Measurements from ENCODE around the gene LRRC47. TPM values are rescaled to one million over a fixed set of nuclear protein-coding genes. Genes with fewer than 3 reads are reported as not detected.

The LRRC47 gene
- 19.2 and 32.9 TPM in 2 replicates for total RNA-seq (2014; rRNA removed; shearing (Covaris generic))

DNA sequence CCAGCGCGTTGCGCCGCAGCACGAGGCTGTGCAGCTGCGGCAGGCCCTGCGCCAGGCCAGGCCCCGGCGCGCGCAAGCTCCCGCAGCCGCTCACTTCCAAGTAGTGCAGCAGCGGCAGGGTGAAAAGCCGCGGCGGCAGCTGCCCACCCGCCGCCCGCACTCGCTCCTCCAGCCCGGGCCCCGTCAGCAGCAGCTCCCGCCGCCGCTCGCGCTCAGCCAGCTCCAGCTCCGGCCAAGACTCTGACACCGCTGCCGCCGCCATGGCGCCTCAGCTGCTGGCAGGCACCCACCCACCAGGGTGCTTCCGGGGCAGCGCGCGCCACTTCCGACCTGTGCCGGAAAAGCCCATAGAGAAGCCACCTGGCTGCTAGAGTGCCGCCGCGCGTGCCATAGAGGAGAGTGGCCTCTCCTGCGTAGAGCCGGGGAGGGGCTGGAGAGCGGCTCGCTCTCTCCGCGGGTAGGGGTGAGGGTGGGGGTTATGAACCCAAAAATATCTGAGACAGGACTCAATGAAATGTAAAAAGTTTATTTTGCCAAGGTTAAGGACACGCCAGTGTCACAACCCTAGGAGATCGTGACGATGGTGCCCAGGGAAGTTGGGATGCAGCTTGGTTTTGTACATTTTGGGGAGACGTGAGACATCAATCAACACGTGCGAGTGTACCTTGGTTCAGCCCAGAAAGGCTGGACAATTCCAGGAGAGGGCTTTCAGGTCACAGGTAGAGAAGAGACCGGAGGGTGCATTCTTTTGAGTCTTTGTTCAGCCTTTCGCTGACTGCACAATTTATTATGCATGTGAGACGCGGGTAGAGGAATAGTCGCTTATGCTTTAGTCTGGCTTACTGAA is at the start of gene LRRC47:
Gene LRRC47, minus strand, starts transcription at position 284 of the 847 bp plus-strand sequence. Its CDS starts 22 bp downstream, at position 262.
- DNase-seq (ENCODE audit: low read depth) = peak; percentile 88

- no peak for DNase-seq (ENCODE audit: low read depth)
These were observed 46.6 kb upstream of the LRRC47 start for GRCh38 chr1:3842912-3843311.

DNA sequence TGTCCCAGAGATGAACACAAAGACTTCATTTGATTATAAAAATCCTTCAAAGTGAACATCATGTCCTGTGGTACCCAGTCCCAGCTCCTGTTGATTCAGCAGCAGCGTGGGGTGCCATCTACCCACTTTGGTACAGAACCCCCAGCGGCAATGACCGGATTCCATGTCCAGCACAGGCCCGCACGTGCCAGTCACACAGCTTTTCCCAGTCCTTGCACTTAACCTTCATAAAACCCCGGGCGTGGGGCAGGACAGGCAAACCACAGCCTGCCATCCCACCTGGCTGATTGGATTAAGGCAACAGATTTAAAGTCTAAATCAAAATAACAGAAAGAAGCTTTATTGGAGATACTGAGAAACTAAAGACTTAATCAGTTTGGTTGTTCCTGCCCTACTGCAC is 45.2 kb upstream of the LRRC47 start:
- no peak for DNase-seq (ENCODE audit: low read depth)

DNA sequence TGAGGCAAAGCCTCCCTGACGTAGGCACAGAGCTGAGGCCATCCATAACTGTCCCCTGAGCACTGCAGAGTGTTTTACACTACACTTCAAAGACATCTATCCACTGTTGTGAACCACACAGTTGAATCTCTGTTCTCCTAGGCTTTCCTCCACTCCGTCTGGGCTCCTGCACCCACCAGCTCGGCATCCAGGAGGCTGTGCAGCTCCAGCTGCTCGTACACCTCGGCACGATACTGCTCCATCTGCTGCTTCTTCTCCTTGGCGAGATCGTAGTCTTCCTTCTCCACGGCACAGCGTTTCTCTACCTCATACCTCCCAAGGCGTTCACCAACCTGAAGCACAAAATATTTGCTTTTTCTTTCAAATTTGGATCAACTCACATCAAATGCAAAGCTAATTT is 42.5 kb upstream of the LRRC47 start:
- DNase-seq (ENCODE audit: low read depth) = no peak

DNA sequence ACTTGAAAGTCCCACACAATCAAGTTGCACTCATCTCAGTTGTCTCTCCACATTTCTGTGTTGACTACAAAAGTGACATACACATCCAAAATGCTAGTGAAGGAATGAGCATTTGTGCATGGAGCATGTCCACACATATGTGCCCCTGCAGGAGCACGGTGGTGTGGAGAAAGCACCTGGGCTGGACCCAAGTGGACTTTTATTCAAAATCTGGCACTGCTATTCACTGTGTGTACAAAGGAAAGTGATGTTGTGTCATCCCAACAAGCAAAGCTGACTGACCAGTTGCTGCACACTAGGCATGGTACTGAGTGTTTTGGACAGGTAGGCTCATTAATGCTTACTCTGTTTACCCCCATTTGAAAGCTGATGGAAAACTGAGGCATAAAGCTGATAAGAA is 41.4 kb upstream of the LRRC47 start:
- no peak for DNase-seq (ENCODE audit: low read depth)

DNA sequence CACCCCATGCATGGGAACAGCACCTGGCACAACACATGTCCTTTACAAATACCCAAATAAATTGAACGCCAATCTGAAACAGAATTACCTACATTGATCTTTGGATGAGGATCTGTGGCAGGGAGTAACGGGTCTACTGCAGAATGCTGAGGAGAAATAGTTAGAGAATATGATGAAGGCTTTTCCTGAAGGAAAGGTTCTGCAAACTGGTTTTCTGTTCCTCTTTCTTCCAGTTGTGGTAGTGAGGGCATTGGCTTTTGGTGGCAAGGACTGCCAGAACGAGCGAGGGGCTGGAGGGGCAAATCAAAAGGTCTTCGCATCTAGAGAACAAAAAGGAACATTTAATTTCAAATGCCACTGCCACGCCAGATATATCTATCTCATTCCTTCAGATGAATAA is 40.9 kb upstream of the LRRC47 start:
- DNase-seq (ENCODE audit: low read depth) = no peak

DNA sequence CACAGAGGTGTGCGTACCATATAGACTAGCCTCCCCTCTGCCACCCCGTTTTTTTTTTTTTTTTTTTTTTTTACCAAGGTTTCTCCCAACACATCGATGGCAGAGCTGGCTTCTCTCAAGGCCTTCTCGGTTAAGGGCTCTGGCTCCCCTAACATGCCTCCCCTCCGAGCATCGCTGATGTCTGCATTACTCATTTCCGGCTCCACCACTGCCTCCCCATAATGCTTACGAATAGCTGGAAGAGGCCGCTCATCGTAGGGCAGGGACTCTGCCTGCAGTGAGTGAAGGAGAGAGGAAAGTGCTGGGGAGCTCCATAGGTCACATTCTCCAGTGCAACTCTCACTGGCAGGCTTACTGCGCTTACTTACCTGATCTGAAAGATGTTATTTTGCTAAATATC is 40.1 kb upstream of the LRRC47 start:
- no peak for DNase-seq (ENCODE audit: low read depth)

- no peak for DNase-seq (ENCODE audit: low read depth)
These were observed 38.4 kb upstream of the LRRC47 start for GRCh38 chr1:3834701-3835100.

DNA sequence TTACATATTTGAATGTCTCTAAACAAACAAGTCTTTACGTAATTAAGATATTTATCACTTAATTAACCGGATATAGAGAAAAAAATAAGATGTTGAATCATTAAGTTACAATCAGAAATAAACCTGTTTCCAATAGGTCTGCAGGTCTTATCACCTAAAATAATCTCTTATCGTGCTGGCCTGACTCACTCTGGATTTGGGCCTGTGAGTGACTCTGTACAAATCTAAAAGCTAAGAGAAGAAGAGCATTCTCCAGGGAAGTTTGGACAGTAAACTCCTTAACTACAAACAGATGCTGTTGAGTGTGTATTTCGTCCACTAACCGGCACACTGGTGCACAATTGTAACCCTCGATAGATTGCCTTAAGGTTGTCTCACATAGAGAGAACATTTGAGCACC is 35.4 kb upstream of the LRRC47 start:
- DNase-seq (ENCODE audit: low read depth) = no peak

GRCh38 chr1:3828391-3828790 is 32.1 kb upstream of the LRRC47 start:
- DNase-seq (ENCODE audit: low read depth) = no peak

DNA sequence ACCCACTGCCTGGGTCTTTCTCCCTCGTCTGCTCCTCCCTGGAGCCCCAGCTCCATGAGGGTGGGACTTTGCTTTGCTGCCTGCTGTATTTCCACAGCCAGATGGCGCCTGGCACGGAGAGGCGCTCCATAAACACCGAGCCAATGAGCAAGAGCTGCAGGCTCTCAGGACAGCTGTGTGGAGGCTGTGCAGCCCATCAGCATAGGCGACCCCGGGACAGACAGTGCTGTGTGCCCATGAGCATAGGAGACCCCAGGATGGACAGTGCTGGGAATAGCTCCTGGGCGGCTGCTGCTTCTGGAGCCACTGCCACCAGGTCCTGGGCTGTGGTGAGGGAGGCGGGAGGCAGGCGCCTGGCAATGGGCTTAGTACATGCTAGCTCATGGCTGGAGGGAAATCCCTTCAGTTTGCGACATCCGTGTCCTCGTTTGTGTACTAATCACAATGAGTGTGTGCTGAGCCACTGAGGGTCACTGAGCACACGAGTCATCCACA is 31.6 kb upstream of the LRRC47 start:
- no peak for DNase-seq (ENCODE audit: low read depth)

GRCh38 chr1:3825356-3825755 is 29.1 kb upstream of the LRRC47 start:
- DNase-seq (ENCODE audit: low read depth) = no peak

GRCh38 chr1:3824650-3825049 is 28.4 kb upstream of the LRRC47 start:
- DNase-seq (ENCODE audit: low read depth) = no peak

GRCh38 chr1:3822421-3822820 is 26.1 kb upstream of the LRRC47 start:
- no peak for DNase-seq (ENCODE audit: low read depth)

GRCh38 chr1:3821908-3822307 is 25.6 kb upstream of the LRRC47 start:
- no peak for DNase-seq (ENCODE audit: low read depth)

- DNase-seq (ENCODE audit: low read depth) = no peak
These were observed 25.1 kb upstream of the LRRC47 start for GRCh38 chr1:3821447-3821846.

- no peak for DNase-seq (ENCODE audit: low read depth)
These were observed 24.7 kb upstream of the LRRC47 start for GRCh38 chr1:3821004-3821403.

DNA sequence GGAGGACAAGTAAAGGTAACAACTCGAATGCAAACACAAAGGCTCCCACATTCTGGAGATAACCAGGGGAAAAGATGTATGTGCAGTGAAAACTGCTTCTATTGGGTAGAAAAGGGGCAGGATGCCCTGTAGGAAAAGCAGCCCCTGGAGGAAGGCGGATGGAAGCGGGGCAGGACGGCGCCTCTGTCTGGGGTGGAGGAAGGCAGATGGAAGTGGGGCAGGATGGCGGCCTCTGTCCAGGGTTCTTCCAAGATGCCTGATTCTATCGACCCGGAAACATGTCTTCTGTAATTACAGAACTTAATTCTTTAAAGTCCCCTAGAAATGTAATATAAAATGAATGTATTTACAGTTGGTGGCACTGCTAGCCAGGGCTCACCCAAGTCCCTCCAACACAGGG is 24.0 kb upstream of the LRRC47 start:
- no peak for DNase-seq (ENCODE audit: low read depth)

DNA sequence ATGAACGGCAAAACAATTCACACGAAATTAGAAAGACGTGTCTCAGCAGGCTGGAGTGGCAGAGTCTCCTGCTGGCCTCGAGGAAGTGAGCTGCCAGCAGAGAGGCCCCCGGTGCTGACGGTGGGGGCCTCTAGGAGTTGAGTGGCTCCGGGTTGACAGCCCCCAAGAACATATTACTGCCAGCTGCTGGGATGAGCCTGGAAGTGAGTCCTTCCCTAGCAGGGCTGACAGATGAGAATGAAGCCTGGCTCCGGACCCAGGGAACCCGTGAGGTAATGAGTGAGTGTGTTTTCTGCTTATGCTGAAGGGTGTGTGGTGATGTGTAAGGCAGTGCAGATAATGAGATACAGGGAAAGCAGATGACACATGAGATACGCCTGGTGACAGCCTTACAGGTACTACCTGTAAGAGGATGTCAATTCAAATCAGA is 23.5 kb upstream of the LRRC47 start:
- no peak for DNase-seq (ENCODE audit: low read depth)

DNA sequence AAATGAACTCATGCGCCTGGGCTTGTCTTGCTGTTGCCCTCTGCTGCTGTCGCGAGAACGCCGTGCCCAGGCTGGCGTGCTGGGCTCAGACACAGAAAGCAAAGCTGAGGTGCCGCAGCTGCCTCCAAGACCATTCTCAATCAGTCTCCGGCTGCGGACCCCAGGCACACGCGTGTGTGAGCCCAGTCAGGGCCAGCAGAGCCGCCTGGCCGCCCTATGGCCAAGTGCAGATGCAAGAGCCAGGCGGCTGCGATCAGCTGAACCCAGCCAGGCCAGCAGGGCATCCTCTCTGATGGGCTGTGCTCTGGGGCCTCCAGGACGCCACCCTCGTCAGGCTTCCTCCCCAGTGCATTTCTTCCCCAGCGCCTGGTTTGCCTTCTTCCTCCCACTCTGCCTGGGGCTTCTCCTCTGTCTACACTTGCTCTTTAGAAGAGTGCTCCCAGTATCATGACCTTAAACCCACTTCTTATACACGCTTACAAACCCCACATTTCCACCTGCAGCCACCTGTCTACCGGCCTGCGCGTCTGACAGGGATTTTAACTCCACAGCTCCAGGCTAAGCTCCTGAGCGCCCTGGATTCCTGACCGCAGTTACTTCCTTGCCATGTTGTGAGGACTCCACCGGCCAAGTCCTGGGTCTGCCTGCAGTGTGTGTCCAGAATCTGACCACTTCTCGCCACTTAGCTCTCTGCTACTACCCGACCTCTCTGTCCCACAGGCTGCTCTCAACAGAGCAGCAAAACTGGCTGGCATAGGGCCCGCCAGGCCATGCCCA is 21.7 kb upstream of the LRRC47 start:
- no peak for DNase-seq (ENCODE audit: low read depth)

- DNase-seq (ENCODE audit: low read depth) = no peak
These were observed 20.9 kb upstream of the LRRC47 start for GRCh38 chr1:3817138-3817740.
